Activated CD4-positive, alpha-beta memory T cell treated with anti-CD3 and anti-CD28 coated beads for 36 hours (primary cell): Measurements from ENCODE around the gene ARF1. TPM values are rescaled to one million over a fixed set of nuclear protein-coding genes. Genes with fewer than 3 reads are reported as not detected.

ENCODE experiments used
- CTCF ChIA-PET: fragments of 350-600 bp; sonication (Branson Sonifier 250); formaldehyde crosslinking; loops from one replicate; lab custom pipeline; 2021; ENCODE audit warnings: antibody characterized with exemption, inconsistent platforms; lab: Charles Lee
- POLR2A ChIA-PET: fragments of 350-600 bp; sonication (Branson Sonifier 250); formaldehyde crosslinking; loops from one replicate; lab custom pipeline; 2021; ENCODE audit warnings: antibody characterized with exemption; lab: Charles Lee
- DNase-seq: peaks from one replicate; pipeline ENCODE4 v3.0.0-alpha.2; 2020
- H3K27ac Mint-ChIP-seq: one replicate; pipeline ENCODE4 v1.8.0; 2021; ENCODE audit warnings: mixed read lengths
- H3K27me3 Mint-ChIP-seq: one replicate; pipeline ENCODE4 v1.8.0; 2021; ENCODE audit warnings: mixed read lengths
- H3K36me3 Mint-ChIP-seq: one replicate; pipeline ENCODE4 v1.8.0; 2021; ENCODE audit warnings: mixed read lengths
- H3K4me1 Mint-ChIP-seq: one replicate; pipeline ENCODE4 v1.8.0; 2021; ENCODE audit warnings: low read depth, mixed read lengths
- H3K4me3 Mint-ChIP-seq: one replicate; pipeline ENCODE4 v1.8.0; 2021; ENCODE audit warnings: mild to moderate bottlenecking, mixed read lengths
- H3K9me3 Mint-ChIP-seq: one replicate; pipeline ENCODE4 v1.8.0; 2021; ENCODE audit warnings: mixed read lengths
- intact Hi-C: fragments of 100-400 bp; cut with micrococcal nuclease; formaldehyde crosslinking; loops from one replicate; pipeline ENCODE4 v1.15.1; 2023
- total RNA-seq, 2 experiments: library from RNA; stranded (reverse); gene quantifications; one replicate each; pipeline ENCODE4 v1.2.3, GENCODE V29; 2021

Gene ARF1
- total RNA-seq, 2 experiments from 2014 or later, result 346 to 355 TPM

- ChIA-PET CTCF (interaction anchor here (1.5 kb wide), 1 partner anchor 7 kb away, joined by 4 read pairs; the partner anchor contains the start of gene ARF1), POLR2A (interaction anchor here (0.6 kb wide), 1 partner anchor 1728 kb away, joined by 3 read pairs; no protein-coding TSS in a partner anchor)
- intact Hi-C loops, result loop anchor here (5.0 kb wide), 1 partner anchor 73 kb away; no protein-coding TSS in a partner anchor
- Mint-ChIP-seq H3K4me3 (no peak overlapping the region), H3K27ac (no peak overlapping the region), H3K4me1 (no peaks in the 10 kb centered on the region), H3K9me3 (no peaks in the 10 kb centered on the region), H3K27me3 (no peaks in the 10 kb centered on the region), H3K36me3 (peaks cover 1% of the 10 kb centered on the region)
- DNase-seq, result peak; percentile 8
Measured at GRCh38 chr1:228074954-228075730, 7.4 kb upstream of the ARF1 start.

- Mint-ChIP-seq H3K27ac (no peak overlapping the region), H3K36me3 (peaks cover 1% of the 10 kb centered on the region), H3K27me3 (no peaks in the 10 kb centered on the region), H3K9me3 (no peaks in the 10 kb centered on the region), H3K4me1 (no peaks in the 10 kb centered on the region), H3K4me3 (no peak overlapping the region)
- intact Hi-C loops, result no loop called here
- CTCF ChIA-PET, result no interaction called here
- DNase-seq, result no peak
- POLR2A ChIA-PET, result no interaction called here
Measured at GRCh38 chr1:228075801-228076271, 6.7 kb upstream of the ARF1 start.

GRCh38 chr1:228076796-228077430 lies 5.6 kb upstream of the ARF1 start:
- H3K27ac Mint-ChIP-seq, result no peak overlapping the region
- peak; percentile 7 for DNase-seq
- intact Hi-C loops, result no loop called here
- ChIA-PET POLR2A (interaction anchor here (0.6 kb wide), 1 partner anchor 12 kb away, joined by 3 read pairs; no protein-coding TSS in a partner anchor), CTCF (interaction anchor here (1.0 kb wide), 1 partner anchor 54 kb away, joined by 4 read pairs; no protein-coding TSS in a partner anchor)
- H3K4me1 Mint-ChIP-seq, result peaks cover 3% of the 10 kb centered on the region
- H3K9me3 Mint-ChIP-seq, result no peaks in the 10 kb centered on the region
- no peaks in the 10 kb centered on the region for H3K27me3 Mint-ChIP-seq
- H3K36me3 Mint-ChIP-seq, result peaks cover 3% of the 10 kb centered on the region
- H3K4me3 Mint-ChIP-seq, result no peak overlapping the region

- Mint-ChIP-seq H3K27ac (no peak overlapping the region), H3K4me1 (peaks cover 3% of the 10 kb centered on the region), H3K9me3 (no peaks in the 10 kb centered on the region), H3K27me3 (no peaks in the 10 kb centered on the region), H3K4me3 (no peak overlapping the region), H3K36me3 (peaks cover 3% of the 10 kb centered on the region)
- POLR2A ChIA-PET, result no interaction called here
- CTCF ChIA-PET, result no interaction called here
- DNase-seq, result peak; percentile 6
- intact Hi-C loops, result no loop called here
Measured at GRCh38 chr1:228077565-228078330, 4.8 kb upstream of the ARF1 start.

- H3K4me1 Mint-ChIP-seq, result peaks cover 8% of the 10 kb centered on the region
- DNase-seq, result no peak
- CTCF ChIA-PET, result no interaction called here
- no peak overlapping the region for H3K27ac Mint-ChIP-seq
- H3K36me3 Mint-ChIP-seq, result peaks cover 12% of the 10 kb centered on the region
- intact Hi-C loops, result no loop called here
- POLR2A ChIA-PET, result no interaction called here
- H3K4me3 Mint-ChIP-seq, result no peak overlapping the region
- no peaks in the 10 kb centered on the region for H3K9me3 Mint-ChIP-seq
- no peaks in the 10 kb centered on the region for H3K27me3 Mint-ChIP-seq
Measured at GRCh38 chr1:228079013-228079412, 3.5 kb upstream of the ARF1 start.

GRCh38 chr1:228079601-228080263 lies 2.8 kb upstream of the ARF1 start:
- Mint-ChIP-seq H3K4me1 (peaks cover 13% of the 10 kb centered on the region), H3K4me3 (no peak overlapping the region), H3K36me3 (peaks cover 16% of the 10 kb centered on the region), H3K9me3 (no peaks in the 10 kb centered on the region), H3K27me3 (no peaks in the 10 kb centered on the region), H3K27ac (no peak overlapping the region)
- ChIA-PET POLR2A (no interaction called here), CTCF (no interaction called here)
- intact Hi-C loops, result loop anchor here (5.0 to 10.0 kb wide), 2 partner anchors 292 to 1345 kb away; partner anchors contain the start of gene ITPKB
- no peak for DNase-seq

GRCh38 chr1:228081144-228081543 lies 1.4 kb upstream of the ARF1 start:
- Mint-ChIP-seq H3K27ac (peak overlapping the region; percentile 54), H3K4me1 (peaks cover 27% of the 10 kb centered on the region), H3K9me3 (no peaks in the 10 kb centered on the region), H3K4me3 (peak overlapping the region; percentile 91), H3K27me3 (no peaks in the 10 kb centered on the region), H3K36me3 (peaks cover 22% of the 10 kb centered on the region)
- ChIA-PET POLR2A (interaction anchor here (1.2 to 1.6 kb wide), 2 partner anchors 14 to 84 kb away, joined by 3 to 6 read pairs; partner anchors contain the start of gene IBA57), CTCF (interaction anchor here (0.8 to 0.9 kb wide), 2 partner anchors 82 to 127 kb away, joined by 3 read pairs; no protein-coding TSS in a partner anchor)
- no peak for DNase-seq
- intact Hi-C loops, result loop anchor here (5.0 to 10.0 kb wide), 2 partner anchors 294 to 1346 kb away; partner anchors contain the start of gene ITPKB

- Mint-ChIP-seq H3K9me3 (no peaks in the 10 kb centered on the region), H3K4me3 (peak overlapping the region; percentile 91), H3K4me1 (peaks cover 32% of the 10 kb centered on the region), H3K27me3 (no peaks in the 10 kb centered on the region), H3K27ac (peak overlapping the region; percentile 49), H3K36me3 (peaks cover 24% of the 10 kb centered on the region)
- CTCF ChIA-PET, result interaction anchor here (0.6 to 1.4 kb wide), 4 partner anchors 7 to 419 kb away, joined by 3 to 4 read pairs (median 3); no protein-coding TSS in a partner anchor
- POLR2A ChIA-PET, result interaction anchor here (0.8 to 1.6 kb wide), 8 partner anchors 9 to 383 kb away, joined by 3 to 6 read pairs (median 3); partner anchors contain the start of genes IBA57 and MRPL55
- no peak for DNase-seq
- intact Hi-C loops, result loop anchor here (1.0 to 10.0 kb wide), 9 partner anchors 22 to 1347 kb away; partner anchors contain the start of genes C1orf35, GUK1, ITPKB and MRPL55
Measured at GRCh38 chr1:228081578-228082213, 812 bp upstream of the ARF1 start.

GRCh38 chr1:228082918-228083870 lies 686 bp downstream of the ARF1 start:
- Mint-ChIP-seq H3K36me3 (peaks cover 30% of the 10 kb centered on the region), H3K9me3 (no peaks in the 10 kb centered on the region), H3K27ac (peak overlapping the region; percentile 96), H3K4me1 (peaks cover 46% of the 10 kb centered on the region), H3K27me3 (no peaks in the 10 kb centered on the region), H3K4me3 (peak overlapping the region; percentile 91)
- peak; percentile 56 for DNase-seq
- intact Hi-C loops, result loop anchor here (1.0 to 10.0 kb wide), 9 partner anchors 20 to 1348 kb away; partner anchors contain the start of genes C1orf35, GUK1, ITPKB and MRPL55
- POLR2A ChIA-PET, result interaction anchor here (0.9 to 1.6 kb wide), 7 partner anchors 19 to 382 kb away, joined by 3 to 6 read pairs (median 4); partner anchors contain the start of genes GUK1, IBA57 and MRPL55
- CTCF ChIA-PET, result interaction anchor here (1.4 kb wide), 2 partner anchors 9 to 83 kb away, joined by 4 read pairs; partner anchors contain the start of gene IBA57
